ENCODE results near the gene SUCLG2.

GRCh38 chr3:67450153-67450552 is 204.3 kb downstream of the SUCLG2 start:
- TF ChIP-seq YY1 (IDR thresholded peaks at IDR 0.05; ENCODE audit: borderline replicate concordance in 1 of 3, control insufficient read depth in 1 of 3, extremely low read depth in 1 of 3, insufficient read depth in 3 of 3, insufficient read length in 1 of 3, insufficient replicate concordance in 2 of 3, low read depth in 1 of 3, low read length in 2 of 3) (no peak), SMAD4 (CRISPR knock-in tag; conservative IDR thresholded peaks at IDR 0.05) (no peak), FOXA1 (IDR thresholded peaks at IDR 0.05; ENCODE audit: borderline replicate concordance) (no peak), SMAD1 (IDR thresholded peaks at IDR 0.05; ENCODE audit: low read depth, low read length, partially characterized antibody) (no peak), ZNF436 (CRISPR knock-in tag; IDR thresholded peaks at IDR 0.05) (no peak), TEAD1 (CRISPR knock-in tag; IDR thresholded peaks at IDR 0.05) (no peak), HDAC1 (IDR thresholded peaks at IDR 0.05) (no peak), EP300 (IDR thresholded peaks at IDR 0.05; ENCODE audit: low read length) (no peak), MXI1 (IDR thresholded peaks at IDR 0.05; ENCODE audit: low read depth, low read length) (no peak), ELF2 (CRISPR knock-in tag; IDR thresholded peaks at IDR 0.05) (no peak), MAFK (IDR thresholded peaks at IDR 0.05; ENCODE audit: low read length) (no peak), GMEB1 (CRISPR knock-in tag; IDR thresholded peaks at IDR 0.05) (no peak)
- TF ChIP-seq, protein P1, sequence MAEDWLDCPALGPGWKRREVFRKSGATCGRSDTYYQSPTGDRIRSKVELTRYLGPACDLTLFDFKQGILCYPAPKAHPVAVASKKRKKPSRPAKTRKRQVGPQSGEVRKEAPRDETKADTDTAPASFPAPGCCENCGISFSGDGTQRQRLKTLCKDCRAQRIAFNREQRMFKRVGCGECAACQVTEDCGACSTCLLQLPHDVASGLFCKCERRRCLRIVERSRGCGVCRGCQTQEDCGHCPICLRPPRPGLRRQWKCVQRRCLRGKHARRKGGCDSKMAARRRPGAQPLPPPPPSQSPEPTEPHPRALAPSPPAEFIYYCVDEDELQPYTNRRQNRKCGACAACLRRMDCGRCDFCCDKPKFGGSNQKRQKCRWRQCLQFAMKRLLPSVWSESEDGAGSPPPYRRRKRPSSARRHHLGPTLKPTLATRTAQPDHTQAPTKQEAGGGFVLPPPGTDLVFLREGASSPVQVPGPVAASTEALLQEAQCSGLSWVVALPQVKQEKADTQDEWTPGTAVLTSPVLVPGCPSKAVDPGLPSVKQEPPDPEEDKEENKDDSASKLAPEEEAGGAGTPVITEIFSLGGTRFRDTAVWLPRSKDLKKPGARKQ (CRISPR knock-in tag; IDR thresholded peaks at IDR 0.05): no peak
- TF ChIP-seq, protein P2, sequence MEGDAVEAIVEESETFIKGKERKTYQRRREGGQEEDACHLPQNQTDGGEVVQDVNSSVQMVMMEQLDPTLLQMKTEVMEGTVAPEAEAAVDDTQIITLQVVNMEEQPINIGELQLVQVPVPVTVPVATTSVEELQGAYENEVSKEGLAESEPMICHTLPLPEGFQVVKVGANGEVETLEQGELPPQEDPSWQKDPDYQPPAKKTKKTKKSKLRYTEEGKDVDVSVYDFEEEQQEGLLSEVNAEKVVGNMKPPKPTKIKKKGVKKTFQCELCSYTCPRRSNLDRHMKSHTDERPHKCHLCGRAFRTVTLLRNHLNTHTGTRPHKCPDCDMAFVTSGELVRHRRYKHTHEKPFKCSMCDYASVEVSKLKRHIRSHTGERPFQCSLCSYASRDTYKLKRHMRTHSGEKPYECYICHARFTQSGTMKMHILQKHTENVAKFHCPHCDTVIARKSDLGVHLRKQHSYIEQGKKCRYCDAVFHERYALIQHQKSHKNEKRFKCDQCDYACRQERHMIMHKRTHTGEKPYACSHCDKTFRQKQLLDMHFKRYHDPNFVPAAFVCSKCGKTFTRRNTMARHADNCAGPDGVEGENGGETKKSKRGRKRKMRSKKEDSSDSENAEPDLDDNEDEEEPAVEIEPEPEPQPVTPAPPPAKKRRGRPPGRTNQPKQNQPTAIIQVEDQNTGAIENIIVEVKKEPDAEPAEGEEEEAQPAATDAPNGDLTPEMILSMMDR (IDR thresholded peaks at IDR 0.05 in 2 of 3, conservative IDR thresholded peaks at IDR 0.05 in 1 of 3; ENCODE audit: insufficient read depth in 2 of 3, low read depth in 1 of 3, low read length in 3 of 3): no peak

Measured in K562 (cell line).